Caco-2 (cell line): ENCODE data around the gene ACTL8. TPM values are rescaled to one million over a fixed set of nuclear protein-coding genes. Genes with fewer than 3 reads are reported as not detected.

ENCODE experiments used
- BruUV-seq: library from RNA; stranded (reverse); fragments of 400-500 nt; replicated peaks from 2 replicates; lab custom pipeline; 2021; lab: Mats Ljungman, UMichigan
- CTCF ChIA-PET: fragments of 300-600 bp; sonication (Branson Sonifier 250); formaldehyde crosslinking; loops from one replicate; lab custom pipeline; 2022; ENCODE audit warnings: antibody characterized with exemption; lab: Charles Lee
- POLR2A ChIA-PET: fragments of 300-600 bp; sonication (Branson Sonifier 250); formaldehyde crosslinking; loops from one replicate; lab custom pipeline; 2022; ENCODE audit warnings: antibody characterized with exemption; lab: Charles Lee
- DNase-seq, 2 experiments: peaks; one replicate each; pipeline versions ENCODE4 v3.0.0 to v3.0.0-alpha.2; 2020 to 2022
- H3K27me3 ChIP-seq: replicated peaks from 2 replicates; pipeline ENCODE4 v1.6.0; 2011; ENCODE audit warnings: low read length; ENCODE audit not compliant: control insufficient read depth, insufficient read depth
- H3K36me3 ChIP-seq: 2 replicates; pipeline ENCODE4 v1.5.1; 2011; ENCODE audit warnings: low read length; ENCODE audit not compliant: control insufficient read depth, insufficient read depth
- H3K4me1 ChIP-seq: fragments of 250-450 bp; sonication (Bioruptor Pico); 2 replicates; pipeline ENCODE4 v1.5.1; 2020; ENCODE audit warnings: mild to moderate bottlenecking
- H3K4me3 ChIP-seq: 2 replicates; pipeline ENCODE4 v1.5.1; 2011; ENCODE audit warnings: low read depth, mild to moderate bottlenecking, control low read depth, low read length
- H3K9me3 ChIP-seq: fragments of 250-450 bp; sonication (Bioruptor Pico); 2 replicates; pipeline ENCODE4 v1.5.1; 2020; ENCODE audit warnings: mild to moderate bottlenecking, moderate library complexity
- H3K27ac Mint-ChIP-seq: one replicate; pipeline ENCODE4 v1.8.0; 2022; ENCODE audit warnings: mixed read lengths; ENCODE audit not compliant: unreplicated experiment
- H3K27me3 Mint-ChIP-seq: one replicate; pipeline ENCODE4 v1.8.0; 2022; ENCODE audit warnings: mixed read lengths; ENCODE audit not compliant: insufficient read depth, unreplicated experiment
- H3K36me3 Mint-ChIP-seq: one replicate; pipeline ENCODE4 v1.8.0; 2022; ENCODE audit warnings: mild to moderate bottlenecking, mixed read lengths; ENCODE audit not compliant: insufficient read depth, unreplicated experiment
- H3K4me1 Mint-ChIP-seq: one replicate; pipeline ENCODE4 v1.8.0; 2022; ENCODE audit warnings: low read depth, mixed read lengths; ENCODE audit not compliant: unreplicated experiment
- H3K4me3 Mint-ChIP-seq: one replicate; pipeline ENCODE4 v1.8.0; 2022; ENCODE audit warnings: mild to moderate bottlenecking, moderate library complexity, mixed read lengths; ENCODE audit not compliant: unreplicated experiment
- H3K9me3 Mint-ChIP-seq: one replicate; pipeline ENCODE4 v1.8.0; 2022; ENCODE audit warnings: mixed read lengths; ENCODE audit not compliant: unreplicated experiment
- CTCF ChIP-seq, 2 experiments: fragments of 200-600 bp in 1 of 2; IDR thresholded peaks; 1 replicate in 1 of 2; 2 replicates in 1 of 2; pipeline versions ENCODE4 v1.5.1 to v1.8.0; 2011 to 2022; ENCODE audit warnings: antibody characterized with exemption in 1 of 2, control low read depth in 1 of 2, inconsistent platforms in 1 of 2, low read depth in 1 of 2, low read length in 1 of 2, mild to moderate bottlenecking in 1 of 2, moderate library complexity in 1 of 2; ENCODE audit not compliant: insufficient read depth in 1 of 2, severe bottlenecking in 1 of 2, unreplicated experiment in 1 of 2
- intact Hi-C: fragments of 100-400 bp; cut with micrococcal nuclease; formaldehyde crosslinking; loops from one replicate; pipeline ENCODE4 v1.10.0; 2022; ENCODE audit not compliant: unreplicated experiment
- total RNA-seq: library from RNA; stranded (reverse); gene quantifications from 2 replicates; pipeline ENCODE4 v1.2.3, GENCODE V29; 2022

Gene ACTL8
- total RNA-seq, 1 experiment from 2014 or later = 79.3 TPM

GRCh38 chr1:17732475-17732874 lies 22.7 kb upstream of the ACTL8 start:
- H3K4me3 Mint-ChIP-seq = no peak overlapping the region
- no peaks in the 10 kb centered on the region for H3K4me1 Mint-ChIP-seq
- Histone ChIP-seq H3K4me1 (no peaks in the 10 kb centered on the region), H3K36me3 (no peaks in the 10 kb centered on the region), H3K27me3 (no peaks in the 10 kb centered on the region), H3K9me3 (no peaks in the 10 kb centered on the region), H3K4me3 (no peak overlapping the region)
- peaks cover 8% of the 10 kb centered on the region for H3K27me3 Mint-ChIP-seq
- intact Hi-C loops = no loop called here
- peaks cover 7% of the 10 kb centered on the region for H3K9me3 Mint-ChIP-seq
- no TSS peak for BruUV-seq
- no peak overlapping the region for H3K27ac Mint-ChIP-seq
- DNase-seq = no peak
- no peak for TF ChIP-seq CTCF (IDR thresholded peaks at IDR 0.05; ENCODE audit: insufficient read depth in 1 of 2, low read depth in 1 of 2, low read length in 1 of 2, severe bottlenecking in 1 of 2, unreplicated experiment in 1 of 2)
- no peaks in the 10 kb centered on the region for H3K36me3 Mint-ChIP-seq
- ChIA-PET CTCF (no interaction called here), POLR2A (no interaction called here)

GRCh38 chr1:17733661-17734060 lies 21.5 kb upstream of the ACTL8 start:
- no peak for DNase-seq
- H3K27ac Mint-ChIP-seq = no peak overlapping the region
- H3K4me3 Mint-ChIP-seq = no peak overlapping the region
- intact Hi-C loops = no loop called here
- TF ChIP-seq CTCF (IDR thresholded peaks at IDR 0.05; ENCODE audit: insufficient read depth in 1 of 2, low read depth in 1 of 2, low read length in 1 of 2, severe bottlenecking in 1 of 2, unreplicated experiment in 1 of 2) = no peak
- Histone ChIP-seq H3K9me3 (no peaks in the 10 kb centered on the region), H3K4me1 (no peaks in the 10 kb centered on the region), H3K36me3 (no peaks in the 10 kb centered on the region), H3K4me3 (no peak overlapping the region), H3K27me3 (no peaks in the 10 kb centered on the region)
- H3K9me3 Mint-ChIP-seq = no peaks in the 10 kb centered on the region
- ChIA-PET CTCF (no interaction called here), POLR2A (no interaction called here)
- no peaks in the 10 kb centered on the region for H3K36me3 Mint-ChIP-seq
- no peaks in the 10 kb centered on the region for H3K4me1 Mint-ChIP-seq
- H3K27me3 Mint-ChIP-seq = peaks cover 4% of the 10 kb centered on the region
- no TSS peak for BruUV-seq

GRCh38 chr1:17734609-17735008 lies 20.5 kb upstream of the ACTL8 start:
- Mint-ChIP-seq H3K27ac (no peak overlapping the region), H3K36me3 (no peaks in the 10 kb centered on the region), H3K9me3 (no peaks in the 10 kb centered on the region), H3K4me3 (no peak overlapping the region), H3K27me3 (peaks cover 4% of the 10 kb centered on the region), H3K4me1 (no peaks in the 10 kb centered on the region)
- intact Hi-C loops = no loop called here
- BruUV-seq = no TSS peak
- Histone ChIP-seq H3K4me1 (no peaks in the 10 kb centered on the region), H3K9me3 (no peaks in the 10 kb centered on the region), H3K27me3 (no peaks in the 10 kb centered on the region), H3K4me3 (no peak overlapping the region), H3K36me3 (no peaks in the 10 kb centered on the region)
- DNase-seq = no peak
- CTCF ChIA-PET = no interaction called here
- POLR2A ChIA-PET = no interaction called here
- TF ChIP-seq CTCF (IDR thresholded peaks at IDR 0.05; ENCODE audit: insufficient read depth in 1 of 2, low read depth in 1 of 2, low read length in 1 of 2, severe bottlenecking in 1 of 2, unreplicated experiment in 1 of 2) = no peak
